Measurements from ENCODE around the gene RGP1.

The RGP1 gene

GRCh38 chr9:35783418-35783817 lies 34.3 kb downstream of the RGP1 start:
- Histone ChIP-seq H3K27me3 (ENCODE audit: control insufficient read depth, insufficient read depth, low read length) (no peaks in the 10 kb centered on the region), H3K4me1 (ENCODE audit: control insufficient read depth, insufficient read depth, low read length) (no peaks in the 10 kb centered on the region), H3K9ac (ENCODE audit: low read depth, low read length) (no peak overlapping the region), H3K36me3 (ENCODE audit: control insufficient read depth, insufficient read depth, low read length) (no peaks in the 10 kb centered on the region), H3K9me3 (ENCODE audit: control insufficient read depth, insufficient read depth, low read length) (no peaks in the 10 kb centered on the region), H3K4me3 (ENCODE audit: low read depth, low read length) (no peak overlapping the region)

- Histone ChIP-seq H3K27me3 (ENCODE audit: control insufficient read depth, insufficient read depth, low read length) (peaks cover 3% of the 10 kb centered on the region), H3K4me3 (ENCODE audit: low read depth, low read length) (no peak overlapping the region), H3K36me3 (ENCODE audit: control insufficient read depth, insufficient read depth, low read length) (no peaks in the 10 kb centered on the region), H3K4me1 (ENCODE audit: control insufficient read depth, insufficient read depth, low read length) (peaks cover 2% of the 10 kb centered on the region), H3K9me3 (ENCODE audit: control insufficient read depth, insufficient read depth, low read length) (no peaks in the 10 kb centered on the region), H3K9ac (ENCODE audit: low read depth, low read length) (no peak overlapping the region)
Observed at GRCh38 chr9:35789541-35789940, 40.5 kb downstream of the RGP1 start.

- H3K36me3 ChIP-seq (ENCODE audit: control insufficient read depth, insufficient read depth, low read length) = no peaks in the 10 kb centered on the region
- H3K4me3 ChIP-seq (ENCODE audit: low read depth, low read length) = no peak overlapping the region
- H3K4me1 ChIP-seq (ENCODE audit: control insufficient read depth, insufficient read depth, low read length) = peaks cover 2% of the 10 kb centered on the region
- peaks cover 3% of the 10 kb centered on the region for H3K27me3 ChIP-seq (ENCODE audit: control insufficient read depth, insufficient read depth, low read length)
- no peak overlapping the region for H3K9ac ChIP-seq (ENCODE audit: low read depth, low read length)
- no peaks in the 10 kb centered on the region for H3K9me3 ChIP-seq (ENCODE audit: control insufficient read depth, insufficient read depth, low read length)
Observed at GRCh38 chr9:35790025-35790384, 40.9 kb downstream of the RGP1 start.

GRCh38 chr9:35790385-35791296 lies 41.6 kb downstream of the RGP1 start:
- H3K4me3 ChIP-seq (ENCODE audit: low read depth, low read length) = peak overlapping the region; percentile 55
- no peaks in the 10 kb centered on the region for H3K9me3 ChIP-seq (ENCODE audit: control insufficient read depth, insufficient read depth, low read length)
- peaks cover 3% of the 10 kb centered on the region for H3K27me3 ChIP-seq (ENCODE audit: control insufficient read depth, insufficient read depth, low read length)
- H3K4me1 ChIP-seq (ENCODE audit: control insufficient read depth, insufficient read depth, low read length) = peaks cover 2% of the 10 kb centered on the region
- H3K9ac ChIP-seq (ENCODE audit: low read depth, low read length) = peak overlapping the region; percentile 47
- no peaks in the 10 kb centered on the region for H3K36me3 ChIP-seq (ENCODE audit: control insufficient read depth, insufficient read depth, low read length)

- peak within 1 kb of the TSS; percentile 70 for H3K9ac ChIP-seq (ENCODE audit: low read depth, low read length)
Observed at GRCh38 chr9:35791297-35791921, 42.3 kb downstream of the RGP1 start, which contains the start of gene NPR2. Gene NPR2 (plus strand): TSS chr9:35791591. CDS start chr9:35792409, 818 bp downstream.

GRCh38 chr9:35792024-35792813 lies 43.1 kb downstream of the RGP1 start:
- H3K4me3 ChIP-seq (ENCODE audit: low read depth, low read length) = peak overlapping the region; percentile 13
- peaks cover 3% of the 10 kb centered on the region for H3K27me3 ChIP-seq (ENCODE audit: control insufficient read depth, insufficient read depth, low read length)
- H3K4me1 ChIP-seq (ENCODE audit: control insufficient read depth, insufficient read depth, low read length) = peaks cover 2% of the 10 kb centered on the region
- H3K9ac ChIP-seq (ENCODE audit: low read depth, low read length) = peak overlapping the region; percentile 70
- no peaks in the 10 kb centered on the region for H3K36me3 ChIP-seq (ENCODE audit: control insufficient read depth, insufficient read depth, low read length)
- H3K9me3 ChIP-seq (ENCODE audit: control insufficient read depth, insufficient read depth, low read length) = no peaks in the 10 kb centered on the region

More at GRCh38 chr9:35791297-35791921, 42.3 kb downstream of the RGP1 start, which contains the start of gene NPR2:
- H3K4me3 ChIP-seq (ENCODE audit: low read depth, low read length) = peak within 1 kb of the TSS; percentile 62
- no peaks in the 10 kb centered on the region for H3K36me3 ChIP-seq (ENCODE audit: control insufficient read depth, insufficient read depth, low read length)
- H3K9me3 ChIP-seq (ENCODE audit: control insufficient read depth, insufficient read depth, low read length) = no peaks in the 10 kb centered on the region
- peaks cover 2% of the 10 kb centered on the region for H3K4me1 ChIP-seq (ENCODE audit: control insufficient read depth, insufficient read depth, low read length)
- peaks cover 3% of the 10 kb centered on the region for H3K27me3 ChIP-seq (ENCODE audit: control insufficient read depth, insufficient read depth, low read length)

- no peak overlapping the region for H3K4me3 ChIP-seq (ENCODE audit: low read depth, low read length)
- H3K9me3 ChIP-seq (ENCODE audit: control insufficient read depth, insufficient read depth, low read length) = no peaks in the 10 kb centered on the region
- H3K9ac ChIP-seq (ENCODE audit: low read depth, low read length) = no peak overlapping the region
- H3K27me3 ChIP-seq (ENCODE audit: control insufficient read depth, insufficient read depth, low read length) = peaks cover 3% of the 10 kb centered on the region
- H3K4me1 ChIP-seq (ENCODE audit: control insufficient read depth, insufficient read depth, low read length) = peaks cover 2% of the 10 kb centered on the region
- no peaks in the 10 kb centered on the region for H3K36me3 ChIP-seq (ENCODE audit: control insufficient read depth, insufficient read depth, low read length)
Observed at GRCh38 chr9:35792826-35793225, 43.7 kb downstream of the RGP1 start.

GRCh38 chr9:35793461-35793860 lies 44.4 kb downstream of the RGP1 start:
- no peak overlapping the region for H3K4me3 ChIP-seq (ENCODE audit: low read depth, low read length)
- peaks cover 2% of the 10 kb centered on the region for H3K4me1 ChIP-seq (ENCODE audit: control insufficient read depth, insufficient read depth, low read length)
- no peak overlapping the region for H3K9ac ChIP-seq (ENCODE audit: low read depth, low read length)
- peaks cover 3% of the 10 kb centered on the region for H3K27me3 ChIP-seq (ENCODE audit: control insufficient read depth, insufficient read depth, low read length)
- no peaks in the 10 kb centered on the region for H3K9me3 ChIP-seq (ENCODE audit: control insufficient read depth, insufficient read depth, low read length)
- H3K36me3 ChIP-seq (ENCODE audit: control insufficient read depth, insufficient read depth, low read length) = no peaks in the 10 kb centered on the region

GRCh38 chr9:35795695-35796094 lies 46.6 kb downstream of the RGP1 start:
- Histone ChIP-seq H3K4me3 (ENCODE audit: low read depth, low read length) (no peak overlapping the region), H3K4me1 (ENCODE audit: control insufficient read depth, insufficient read depth, low read length) (no peaks in the 10 kb centered on the region), H3K36me3 (ENCODE audit: control insufficient read depth, insufficient read depth, low read length) (no peaks in the 10 kb centered on the region), H3K27me3 (ENCODE audit: control insufficient read depth, insufficient read depth, low read length) (no peaks in the 10 kb centered on the region), H3K9me3 (ENCODE audit: control insufficient read depth, insufficient read depth, low read length) (no peaks in the 10 kb centered on the region), H3K9ac (ENCODE audit: low read depth, low read length) (no peak overlapping the region)

- H3K4me1 ChIP-seq (ENCODE audit: control insufficient read depth, insufficient read depth, low read length) = no peaks in the 10 kb centered on the region
- no peak overlapping the region for H3K4me3 ChIP-seq (ENCODE audit: low read depth, low read length)
- no peaks in the 10 kb centered on the region for H3K27me3 ChIP-seq (ENCODE audit: control insufficient read depth, insufficient read depth, low read length)
Observed at GRCh38 chr9:35797311-35798109, 48.4 kb downstream of the RGP1 start.

More at GRCh38 chr9:35797311-35798109, 48.4 kb downstream of the RGP1 start:
- H3K36me3 ChIP-seq (ENCODE audit: control insufficient read depth, insufficient read depth, low read length) = peaks cover 3% of the 10 kb centered on the region
- H3K9me3 ChIP-seq (ENCODE audit: control insufficient read depth, insufficient read depth, low read length) = no peaks in the 10 kb centered on the region
- H3K9ac ChIP-seq (ENCODE audit: low read depth, low read length) = no peak overlapping the region

All from iPS-15b (cell line).